Epidermal melanocyte (primary cell): ENCODE results near the gene DCXR.

ENCODE experiments used
- DNase-seq: peaks from one replicate; pipeline ENCODE4 v3.0.0; 2011; ENCODE audit warnings: low spot score; ENCODE audit not compliant: insufficient read length

The DCXR gene

GRCh38 chr17:82022981-82023446 lies 14.5 kb downstream of the DCXR start, which contains the start of gene LRRC45:
Gene LRRC45 (plus strand): TSS chr17:82023305. CDS start chr17:82023644, 339 bp downstream.
- DNase-seq, result peak; percentile 100

DNA sequence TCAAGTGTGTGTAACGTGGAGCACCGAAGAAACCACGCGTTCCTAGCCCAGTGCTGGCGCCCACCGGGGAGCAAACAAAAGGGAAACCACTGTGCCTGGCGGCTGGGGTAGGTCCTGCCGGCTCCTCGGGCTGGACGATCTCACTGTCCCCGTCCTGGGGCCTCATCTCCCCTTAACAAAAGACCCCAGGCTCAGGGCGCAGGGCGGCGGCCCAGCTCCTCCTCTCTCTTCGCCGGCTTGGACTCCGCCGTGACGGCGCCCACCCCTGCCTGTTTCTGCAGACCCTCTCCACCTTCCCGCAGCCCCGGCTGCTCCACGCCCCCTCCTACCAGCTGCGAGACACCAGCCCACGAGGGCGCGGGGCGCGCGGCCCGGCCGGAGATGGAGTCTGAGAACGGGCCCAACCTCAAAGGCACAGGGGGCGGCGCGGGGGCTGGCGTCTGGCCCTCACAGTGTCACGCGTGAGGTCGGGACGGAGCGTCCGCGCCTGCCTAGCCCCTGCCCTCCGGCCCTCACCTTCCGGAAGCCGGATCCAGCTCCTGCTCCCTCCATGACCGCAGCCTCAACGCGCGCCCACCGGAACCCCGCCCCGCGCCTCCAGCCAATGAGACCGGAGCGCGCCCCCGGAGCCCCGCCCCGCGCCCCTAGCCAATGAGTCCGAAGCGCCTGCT lies 15.1 kb downstream of the DCXR start, which contains the start of gene CENPX:
CENPX (minus strand) TSS at position 569 of the 671 bp plus-strand sequence; CDS start at position 552, 17 bp downstream.
- DNase-seq, result no peak

GRCh38 chr17:82021900-82022309 lies 15.6 kb downstream of the DCXR start:
- no peak for DNase-seq

DNA sequence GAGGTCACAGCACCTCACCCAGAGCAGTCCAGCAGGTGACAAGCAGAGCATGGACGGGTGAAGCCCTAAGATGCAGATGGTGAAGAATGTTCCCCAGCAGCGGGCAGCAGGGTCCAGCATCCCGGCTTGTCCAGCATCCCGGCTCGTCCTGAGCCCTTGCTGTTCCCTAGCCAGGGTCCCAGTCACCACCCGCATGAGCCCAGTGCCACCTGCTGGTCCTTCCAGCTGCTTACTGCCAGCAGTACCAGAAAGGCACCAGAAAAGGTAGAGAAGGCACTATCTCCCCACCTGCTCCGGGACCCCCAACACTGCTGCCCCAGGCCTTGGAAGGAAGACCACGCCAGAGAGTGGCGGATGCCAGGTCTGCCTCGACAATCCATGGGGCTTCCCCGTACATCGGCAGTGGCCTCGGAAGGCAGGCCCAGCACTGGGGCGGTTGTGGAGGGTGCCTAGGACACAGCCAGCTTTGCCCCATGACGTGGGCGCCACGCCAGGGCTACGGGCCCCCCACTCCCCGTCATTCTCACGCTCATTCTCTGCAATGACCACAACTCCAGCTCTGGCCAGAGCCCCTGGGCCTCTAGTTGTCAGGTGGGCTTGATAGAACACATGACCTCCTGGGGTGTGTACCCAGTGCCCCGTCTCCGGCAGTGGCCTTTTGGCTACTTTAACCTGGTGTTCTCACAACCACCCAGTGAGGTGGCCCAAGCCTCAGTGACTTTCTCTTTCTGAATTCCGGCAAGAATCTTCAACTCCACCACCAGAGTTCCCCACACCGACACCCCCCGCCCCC lies 16.2 kb downstream of the DCXR start:
- DNase-seq, result peak; percentile 82

DNA sequence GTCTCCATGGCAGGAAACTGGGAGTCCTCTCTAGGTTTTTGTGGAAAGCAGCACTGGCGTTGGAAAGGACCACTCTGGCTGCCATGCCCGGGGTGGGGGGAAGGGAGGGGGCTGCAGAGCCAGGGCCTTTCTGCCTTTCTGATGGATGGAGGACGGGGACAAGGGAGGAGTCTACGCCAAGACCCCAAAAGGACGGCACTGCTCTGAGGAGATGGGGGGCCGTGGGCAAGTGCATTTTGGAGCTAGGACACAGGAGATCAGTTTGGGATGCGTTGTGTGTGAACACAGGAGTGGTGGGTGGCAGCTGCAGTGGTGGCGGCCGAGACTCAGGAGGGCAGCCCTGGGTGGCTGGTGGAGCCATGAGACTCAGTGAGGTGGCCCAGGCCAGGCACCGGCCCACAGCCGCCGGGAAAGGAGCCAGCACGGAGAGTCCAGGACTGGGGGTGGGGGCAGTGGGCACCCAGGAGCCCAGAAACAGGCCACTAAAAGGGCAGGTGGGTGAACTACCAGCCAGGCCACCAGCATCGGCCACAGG lies 16.9 kb downstream of the DCXR start:
- DNase-seq, result no peak

DNA sequence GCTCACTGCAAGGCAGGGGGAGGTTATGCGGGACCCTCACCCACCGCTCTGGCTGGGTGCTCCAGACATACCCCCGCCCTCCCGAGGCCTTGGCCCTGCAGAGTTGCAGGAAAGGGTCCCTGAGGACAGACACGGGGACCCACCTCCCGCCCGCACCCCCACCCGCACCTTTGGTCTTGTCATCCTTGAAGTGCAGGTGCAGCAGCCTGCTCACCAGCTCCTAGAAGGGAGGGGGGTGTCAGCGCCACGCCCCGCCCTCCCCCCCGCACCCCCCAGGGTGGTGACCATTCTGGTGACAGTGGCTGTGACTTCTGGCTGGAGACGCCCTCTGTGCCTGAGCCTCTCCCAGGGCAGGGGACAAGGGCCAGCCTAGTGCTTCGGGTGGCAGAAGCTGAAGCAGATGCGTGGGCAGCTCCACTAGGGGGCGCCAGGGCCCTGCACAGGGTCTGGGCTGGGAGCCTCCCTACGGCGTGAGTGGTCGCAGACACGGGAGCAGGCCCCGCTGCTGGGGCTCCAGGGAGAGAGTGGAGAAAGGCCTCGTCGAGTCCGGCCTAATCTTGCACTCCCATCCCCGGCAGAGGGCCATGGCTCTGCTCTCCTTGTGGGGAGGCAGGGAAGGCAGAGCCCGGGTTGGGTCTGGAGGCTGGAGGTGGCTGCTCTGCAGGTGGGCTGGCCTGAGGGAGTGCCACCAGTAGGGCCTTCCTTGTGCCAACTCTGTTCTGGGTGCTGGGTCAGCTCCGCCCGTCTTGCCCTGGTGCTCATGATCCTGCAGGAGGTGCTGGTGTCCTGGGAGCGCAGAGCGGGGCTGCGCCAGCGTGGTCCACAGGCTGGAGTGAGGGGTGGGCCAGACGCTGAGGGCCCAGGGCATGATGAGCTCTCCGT lies 17.6 kb downstream of the DCXR start:
- no peak for DNase-seq

- DNase-seq, result no peak
Observed at GRCh38 chr17:82018989-82019689, 18.4 kb downstream of the DCXR start.

- no peak for DNase-seq
Observed at GRCh38 chr17:82018152-82018988, 19.1 kb downstream of the DCXR start.

DNA sequence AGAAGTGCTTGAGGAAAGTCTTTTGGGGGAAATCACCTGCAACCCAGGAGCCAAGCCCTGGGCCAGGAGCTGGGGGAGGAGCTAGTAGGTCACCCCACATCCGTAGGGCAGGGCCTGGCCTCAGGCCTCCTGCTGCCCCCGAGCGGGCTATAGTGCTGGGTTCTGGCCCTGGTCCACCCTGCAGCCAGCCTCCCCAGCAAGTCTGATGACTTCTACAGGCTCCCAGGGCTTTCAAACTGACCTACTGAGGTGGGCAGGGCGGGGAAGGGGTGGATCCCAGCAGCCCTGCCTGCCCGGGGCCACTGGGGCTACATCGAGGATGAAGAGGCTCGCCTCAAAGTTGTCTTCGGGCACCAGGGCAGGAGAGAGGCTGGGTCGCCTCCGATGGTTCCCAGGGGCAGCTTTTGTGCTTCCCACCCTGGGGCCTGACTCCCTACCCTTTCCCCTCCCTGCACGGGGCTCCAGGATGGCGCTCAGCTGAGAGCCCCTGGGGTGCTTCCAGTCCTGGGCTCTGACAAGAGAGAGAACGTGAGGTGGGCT lies 19.8 kb downstream of the DCXR start:
- DNase-seq, result no peak

- no peak for DNase-seq
Observed at GRCh38 chr17:82016875-82017459, 20.5 kb downstream of the DCXR start.

- DNase-seq, result no peak
Observed at GRCh38 chr17:82016061-82016874, 21.2 kb downstream of the DCXR start.

DNA sequence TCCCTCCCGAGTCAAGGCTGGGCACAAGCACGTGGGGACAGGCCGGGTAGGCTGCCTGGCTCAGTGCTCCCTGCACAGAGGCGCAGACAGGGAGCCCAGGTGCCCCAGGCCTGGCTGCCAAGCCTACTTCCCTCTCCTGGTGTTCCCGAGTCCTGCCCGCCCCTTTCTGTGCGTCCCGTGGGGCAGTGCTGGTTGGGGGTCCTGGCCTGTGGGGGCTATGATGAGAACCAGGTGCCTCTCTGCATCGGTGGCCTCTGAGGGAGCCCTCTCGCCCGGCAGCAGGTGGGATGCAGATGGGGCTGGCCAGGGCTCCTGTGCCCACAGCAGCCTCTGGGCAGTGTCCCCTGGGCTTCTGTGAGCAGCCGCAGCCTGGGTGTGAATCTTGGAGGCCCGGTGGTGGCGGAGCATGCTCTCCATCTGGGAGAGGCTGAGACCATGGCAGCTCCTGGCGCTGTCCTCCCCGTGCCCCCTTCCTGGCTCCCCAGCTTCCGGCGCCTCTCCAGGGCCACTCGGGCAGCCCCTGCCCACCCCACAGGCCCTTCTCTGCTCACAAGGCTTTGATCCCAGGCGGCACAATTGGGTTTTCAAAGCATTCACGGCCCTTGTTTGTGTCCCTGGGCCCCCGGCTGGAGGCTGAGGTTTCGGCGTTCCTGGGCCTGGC lies 22.1 kb downstream of the DCXR start:
- no peak for DNase-seq

DNA sequence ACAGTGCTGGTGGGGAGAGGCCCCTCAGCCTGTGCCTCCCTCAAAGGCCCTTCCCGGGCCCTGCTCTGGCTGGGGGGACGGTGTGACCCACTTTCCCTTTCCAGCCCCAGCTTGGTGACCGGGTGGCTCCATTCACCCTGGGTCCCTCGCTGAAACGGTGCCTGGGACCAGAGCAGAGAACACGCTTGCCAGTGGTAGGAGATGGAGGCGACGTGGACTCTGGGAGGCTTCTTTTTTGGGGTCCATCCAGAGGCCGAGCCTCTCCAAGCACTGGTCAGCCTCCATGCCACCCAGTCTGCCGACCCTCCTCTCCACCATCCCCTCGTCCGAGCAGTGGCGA lies 22.6 kb downstream of the DCXR start:
- DNase-seq, result no peak

DNA sequence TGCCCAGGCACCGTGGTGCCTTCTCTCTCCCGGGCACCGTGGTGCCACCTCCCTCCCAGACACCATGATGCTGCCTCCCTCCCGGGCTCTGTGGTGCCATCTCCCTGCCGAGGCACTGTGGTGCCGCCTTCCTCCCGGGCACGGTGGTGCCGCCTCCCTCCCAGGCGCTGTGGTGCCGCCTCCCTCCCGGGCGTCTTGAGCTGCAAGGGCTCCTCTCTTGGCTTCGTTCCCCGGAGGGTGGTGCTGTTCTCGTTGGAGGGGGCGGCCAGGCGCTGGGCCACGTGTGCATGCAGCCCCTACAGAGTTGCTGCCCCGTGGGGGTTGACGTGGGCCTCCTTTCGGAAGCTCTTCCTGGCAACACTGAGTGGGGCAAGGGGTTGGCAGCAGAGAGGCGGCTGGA lies 23.1 kb downstream of the DCXR start:
- no peak for DNase-seq

GRCh38 chr17:82013772-82014321 lies 23.6 kb downstream of the DCXR start:
- DNase-seq, result no peak

- DNase-seq, result peak; percentile 90
Observed at GRCh38 chr17:82013341-82013740, 24.2 kb downstream of the DCXR start.

DNA sequence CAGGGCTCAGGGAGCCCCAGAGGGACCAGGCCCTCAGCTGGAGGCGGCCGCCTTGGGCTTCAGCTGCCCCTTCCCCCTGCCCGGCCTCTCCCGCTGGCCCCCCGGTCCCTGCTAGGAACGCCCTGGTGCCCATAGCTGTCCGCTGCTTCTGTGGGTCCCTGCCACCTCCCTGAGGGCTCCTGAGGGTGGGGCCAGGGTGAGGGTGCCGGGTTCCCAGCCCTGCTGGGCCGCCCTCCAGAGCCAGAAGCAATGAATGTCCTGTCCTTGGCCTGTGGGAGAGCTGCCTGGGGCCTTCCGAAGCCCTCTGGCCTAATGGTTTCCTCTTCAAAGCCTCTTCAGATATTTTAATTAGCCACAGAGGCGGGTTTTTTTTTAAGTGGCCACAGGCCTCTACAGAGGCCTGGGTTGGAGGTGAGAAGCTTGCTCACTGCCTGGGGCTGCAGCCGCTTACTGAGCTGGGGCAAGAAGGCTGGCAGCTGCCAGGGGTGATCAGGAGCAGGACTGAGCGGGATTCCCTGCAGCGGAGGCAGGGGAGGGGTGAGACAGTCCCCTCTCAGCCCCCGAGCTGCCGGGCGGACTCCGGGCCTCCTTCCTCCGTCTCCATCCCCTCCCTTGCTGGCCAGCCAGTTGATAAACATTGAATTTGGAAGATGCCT lies 24.7 kb downstream of the DCXR start:
- DNase-seq, result peak; percentile 59
